T-helper 22 cell (primary cell): Measurements from ENCODE around the gene DAPK1.

Experiments used
- DNase-seq: peaks from one replicate; pipeline ENCODE4 v3.0.0-alpha.2; 2020; ENCODE audit warnings: low read depth

Gene DAPK1

DNA sequence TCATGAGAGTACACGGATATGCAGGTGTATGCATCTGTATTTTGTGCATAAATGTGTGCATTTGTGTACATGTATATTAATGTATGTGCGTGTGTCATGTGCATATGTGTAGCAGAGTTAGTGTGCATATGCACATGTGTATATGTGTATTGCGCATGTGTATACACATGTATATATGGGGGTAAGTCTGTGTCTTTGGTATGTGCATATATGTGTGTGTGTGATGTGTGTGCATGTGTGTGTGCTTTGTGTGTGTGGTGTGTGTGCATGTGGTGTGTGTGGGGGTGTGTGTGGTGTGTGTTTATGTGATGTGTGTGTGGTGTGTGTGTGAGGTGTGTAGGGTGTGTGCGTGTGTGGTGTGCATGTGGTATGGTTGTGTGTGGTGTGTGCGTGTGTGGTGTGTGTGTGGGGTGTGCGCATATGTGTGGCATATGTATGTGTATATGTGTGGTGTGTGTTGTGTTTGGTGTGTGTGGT, 215.2 kb downstream of the DAPK1 start:
- DNase-seq: no peak

DNA sequence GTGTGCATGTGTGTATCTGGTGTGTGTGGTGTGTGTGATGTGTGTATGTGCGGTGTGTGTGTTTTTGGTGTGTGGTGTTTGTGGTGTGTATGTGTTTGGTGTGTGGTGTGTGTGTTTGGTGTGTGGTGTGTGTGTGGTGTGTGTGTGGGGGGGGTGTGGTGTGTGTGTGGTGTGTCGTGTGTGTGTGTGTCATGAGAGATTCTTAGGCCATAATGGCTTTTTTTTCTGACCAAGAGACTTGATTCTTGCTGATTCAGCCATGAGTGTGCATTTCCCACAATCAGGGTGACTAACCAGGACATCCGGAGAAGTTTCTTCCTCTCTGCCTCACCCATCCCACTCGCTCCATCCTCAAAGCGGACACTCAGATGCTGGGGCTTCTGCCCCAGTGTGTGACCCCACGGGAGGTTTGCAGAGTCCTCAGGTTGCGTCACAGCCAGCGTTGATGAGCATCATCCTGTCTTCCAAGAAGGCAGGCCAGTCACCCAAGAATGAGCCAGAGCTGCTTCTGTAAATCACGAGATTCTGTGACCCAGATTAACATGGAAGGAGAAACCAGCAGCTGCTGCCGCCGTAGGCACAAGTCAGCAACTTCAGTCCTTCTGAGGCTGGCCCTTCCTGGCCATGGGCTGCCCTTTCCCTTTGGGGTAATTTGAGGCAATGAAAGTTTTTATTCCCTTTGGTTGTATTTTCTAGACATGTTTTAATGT, 215.8 kb downstream of the DAPK1 start:
- DNase-seq: peak; percentile 12

DNA sequence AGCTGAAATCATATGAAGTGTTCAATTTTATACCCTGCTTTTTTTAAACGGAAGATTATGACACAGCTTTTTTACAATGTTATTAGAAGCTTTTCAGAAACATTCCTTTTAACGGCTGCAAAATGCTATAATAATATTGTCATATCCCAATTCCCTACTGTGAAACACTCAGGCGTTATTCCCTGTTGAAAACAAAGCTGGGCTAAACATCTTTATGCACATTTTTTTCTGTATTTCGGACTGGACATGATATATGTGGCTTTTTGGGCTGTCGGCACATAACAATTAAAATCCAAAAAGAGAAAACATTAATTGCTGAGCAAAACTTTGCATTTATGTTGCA, 216.3 kb downstream of the DAPK1 start:
- DNase-seq: no peak

DNA sequence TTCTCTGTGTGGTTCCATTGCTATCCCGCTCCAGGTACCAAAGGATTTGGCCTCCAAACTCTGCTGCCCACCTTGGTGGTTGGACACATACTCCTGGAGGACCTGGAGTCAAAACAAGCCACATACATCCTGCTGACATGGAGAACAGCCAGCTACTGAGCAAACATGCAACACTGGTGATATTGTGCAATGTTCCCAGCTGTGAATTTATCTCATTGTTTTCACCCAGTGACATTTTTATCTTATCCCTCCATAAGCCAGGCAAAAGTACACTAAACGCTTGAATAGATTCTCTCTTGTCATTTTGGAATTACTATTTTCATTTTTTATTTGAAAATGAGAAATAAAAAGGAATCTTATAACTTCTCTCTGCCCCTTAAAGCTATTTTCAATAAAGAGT, 217.2 kb downstream of the DAPK1 start:
- no peak for DNase-seq

DNA sequence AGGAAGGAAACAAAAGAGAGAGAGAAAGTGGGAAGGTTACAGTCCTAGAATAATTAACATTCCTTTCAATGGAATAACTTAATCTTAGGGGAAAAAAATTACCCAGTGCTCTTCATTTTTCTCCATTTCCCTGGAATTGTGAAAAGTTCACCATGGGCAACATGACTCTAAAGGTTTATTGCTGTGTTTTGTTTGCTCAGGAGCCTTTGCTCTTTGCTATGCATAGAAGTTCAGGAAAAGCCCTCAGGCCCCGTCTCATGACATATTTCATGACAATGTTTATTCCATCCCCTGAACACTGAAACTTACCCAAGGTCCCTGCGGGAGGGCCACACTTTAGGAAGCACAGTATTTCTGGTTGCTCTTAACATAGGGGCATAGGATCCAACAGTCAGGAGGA, 218.5 kb downstream of the DAPK1 start:
- no peak for DNase-seq

DNA sequence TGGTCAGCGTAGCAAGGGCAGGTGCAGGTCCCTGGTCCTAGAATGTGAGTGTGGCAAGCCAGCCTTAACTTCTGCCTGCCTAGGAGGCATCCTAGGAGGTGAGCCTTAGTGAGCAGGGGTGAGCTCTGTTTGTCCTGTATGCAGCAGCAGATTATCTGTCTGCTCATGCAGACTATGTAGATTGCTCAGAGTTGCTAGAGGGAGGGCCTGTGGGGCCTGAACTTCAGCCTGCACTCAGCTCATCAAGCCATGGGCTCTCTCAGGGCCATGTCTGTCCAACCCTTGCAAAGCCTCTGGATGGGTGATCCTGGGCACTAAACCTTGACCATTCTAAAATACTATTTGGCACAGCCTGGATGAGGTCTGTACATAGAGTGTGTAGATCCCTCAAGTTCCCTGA, 219.8 kb downstream of the DAPK1 start:
- no peak for DNase-seq

DNA sequence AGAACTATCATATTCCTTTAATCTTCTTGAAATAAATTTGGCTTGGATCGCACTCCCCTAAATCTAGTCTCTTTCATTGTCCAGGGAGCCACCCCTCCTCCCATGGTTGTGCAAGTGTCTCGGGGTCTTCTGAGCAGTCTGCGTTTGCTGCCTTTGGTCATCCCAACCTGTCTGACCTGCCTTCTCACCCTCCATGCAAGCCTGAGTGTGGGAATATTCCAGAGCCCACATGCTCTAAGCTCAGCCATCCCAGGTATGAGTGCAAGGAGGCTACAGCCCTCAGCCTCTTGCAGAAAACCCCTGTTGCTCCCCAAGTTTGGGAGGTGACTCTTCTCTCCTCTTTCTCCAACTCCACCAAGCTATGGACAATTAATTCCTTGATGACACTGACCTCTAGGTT, 220.6 kb downstream of the DAPK1 start:
- no peak for DNase-seq

DNA sequence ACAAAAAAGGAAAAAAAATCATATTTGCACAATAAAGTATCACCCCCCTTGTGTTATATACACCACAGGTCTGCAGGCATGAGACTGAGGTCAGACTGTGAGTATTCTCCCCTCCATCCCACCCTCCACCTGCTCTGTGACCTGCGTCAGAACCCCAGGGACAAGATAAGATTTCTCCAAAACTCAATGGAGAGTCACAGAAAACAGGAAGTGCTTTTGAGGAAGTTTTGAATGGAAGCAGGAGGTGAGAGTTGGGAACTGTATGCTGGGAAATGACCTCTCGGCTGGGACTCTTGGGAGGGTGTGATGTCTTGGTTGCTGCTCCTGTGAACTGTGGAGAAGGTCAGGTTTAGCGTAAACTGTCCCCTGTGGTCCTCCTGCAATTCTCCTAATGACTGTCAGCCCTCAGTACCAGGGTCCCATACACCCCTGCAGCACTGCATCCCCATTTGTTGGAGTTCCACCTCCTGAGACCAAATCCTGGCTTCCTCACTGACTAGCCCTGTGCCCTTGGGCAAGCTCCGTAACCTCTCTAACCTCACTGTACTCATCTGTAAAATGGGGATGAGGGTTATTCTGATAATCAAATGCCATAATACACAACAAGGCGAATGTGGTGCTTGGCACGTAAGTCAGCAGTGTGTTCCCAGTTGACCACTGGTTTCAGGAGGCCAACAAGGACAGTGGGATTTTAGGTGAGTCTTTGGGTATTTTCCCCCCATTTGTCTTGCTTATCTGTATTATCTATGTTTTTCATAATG, 221.4 kb downstream of the DAPK1 start:
- DNase-seq: no peak

DNA sequence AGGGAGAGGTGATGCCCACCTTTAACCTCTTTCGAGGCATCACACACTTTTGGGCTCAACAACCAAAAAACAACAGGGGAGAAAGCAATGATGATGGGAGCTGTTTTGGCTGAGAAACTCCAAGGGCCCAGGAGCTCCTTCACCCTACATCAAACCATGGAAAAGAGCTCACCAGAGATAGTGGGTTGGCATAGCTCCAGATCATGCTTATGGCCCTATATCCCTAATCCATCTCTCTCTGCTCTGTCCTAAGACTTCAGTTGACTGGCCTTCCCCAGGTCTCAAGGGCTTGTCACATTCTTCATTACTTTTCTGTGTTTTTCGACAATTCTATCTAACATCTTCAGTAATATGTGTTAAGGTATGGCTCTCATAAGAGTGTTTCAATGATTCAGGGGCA, 222.5 kb downstream of the DAPK1 start:
- no peak for DNase-seq

DNA sequence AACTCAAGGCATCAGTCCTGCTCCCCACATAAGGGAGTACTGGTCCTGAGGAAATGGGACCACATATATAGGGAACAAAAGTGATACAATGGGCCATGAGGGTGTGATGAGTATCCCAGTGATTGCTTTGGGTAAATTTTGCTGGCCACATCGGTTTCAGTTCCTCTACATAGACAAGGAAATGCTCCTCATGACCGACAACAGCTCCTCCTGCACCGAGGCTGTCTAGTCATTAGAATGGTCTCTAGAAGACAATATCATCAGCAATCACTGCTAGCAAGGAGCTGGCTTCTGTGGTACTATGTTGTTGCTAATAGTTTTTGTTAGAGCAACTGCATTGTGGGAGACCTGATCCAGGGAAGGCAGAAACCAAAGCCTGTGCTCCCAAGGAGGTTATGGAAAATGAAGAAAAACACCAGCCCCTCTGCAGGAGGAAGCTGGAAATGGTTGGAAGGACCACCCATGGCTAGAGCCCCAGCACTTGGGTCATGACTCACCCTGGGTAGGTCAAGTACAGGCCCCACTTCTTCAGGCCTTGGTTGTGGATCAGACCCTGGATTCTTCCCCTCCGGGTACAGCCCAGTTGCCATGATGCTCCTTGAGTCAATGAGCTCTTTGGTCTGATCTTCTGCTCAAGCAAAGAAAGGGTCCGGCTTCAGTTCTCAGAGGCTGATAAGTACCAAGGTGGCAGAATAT, 224.9 kb downstream of the DAPK1 start:
- DNase-seq: no peak

DNA sequence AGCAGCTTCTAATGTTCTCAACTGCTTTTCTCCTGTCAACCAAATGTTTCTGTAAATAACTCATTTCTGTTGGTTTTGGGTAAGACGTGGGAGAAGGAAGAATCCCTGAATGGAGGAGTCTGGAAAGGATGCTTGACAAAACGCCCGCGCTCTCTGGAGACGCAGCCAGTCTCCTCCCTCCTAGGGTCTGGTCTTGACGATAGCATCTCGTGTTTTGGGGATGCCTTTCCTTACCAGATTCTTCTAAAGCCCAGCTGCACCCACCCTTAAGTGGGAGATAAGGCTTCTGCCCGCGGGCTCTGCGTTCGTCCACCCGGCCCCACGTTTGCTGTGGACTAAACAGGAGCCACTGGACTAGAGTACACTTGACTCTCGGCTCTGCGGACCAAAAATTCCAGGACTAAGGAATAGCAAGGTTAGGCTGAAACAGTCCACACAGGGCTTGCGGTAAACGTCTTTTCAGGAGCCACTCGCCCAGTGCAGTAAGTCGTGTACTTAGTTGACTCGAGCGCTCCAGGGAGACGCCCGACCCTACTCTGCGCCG, 227.8 kb downstream of the DAPK1 start:
- DNase-seq: no peak

DNA sequence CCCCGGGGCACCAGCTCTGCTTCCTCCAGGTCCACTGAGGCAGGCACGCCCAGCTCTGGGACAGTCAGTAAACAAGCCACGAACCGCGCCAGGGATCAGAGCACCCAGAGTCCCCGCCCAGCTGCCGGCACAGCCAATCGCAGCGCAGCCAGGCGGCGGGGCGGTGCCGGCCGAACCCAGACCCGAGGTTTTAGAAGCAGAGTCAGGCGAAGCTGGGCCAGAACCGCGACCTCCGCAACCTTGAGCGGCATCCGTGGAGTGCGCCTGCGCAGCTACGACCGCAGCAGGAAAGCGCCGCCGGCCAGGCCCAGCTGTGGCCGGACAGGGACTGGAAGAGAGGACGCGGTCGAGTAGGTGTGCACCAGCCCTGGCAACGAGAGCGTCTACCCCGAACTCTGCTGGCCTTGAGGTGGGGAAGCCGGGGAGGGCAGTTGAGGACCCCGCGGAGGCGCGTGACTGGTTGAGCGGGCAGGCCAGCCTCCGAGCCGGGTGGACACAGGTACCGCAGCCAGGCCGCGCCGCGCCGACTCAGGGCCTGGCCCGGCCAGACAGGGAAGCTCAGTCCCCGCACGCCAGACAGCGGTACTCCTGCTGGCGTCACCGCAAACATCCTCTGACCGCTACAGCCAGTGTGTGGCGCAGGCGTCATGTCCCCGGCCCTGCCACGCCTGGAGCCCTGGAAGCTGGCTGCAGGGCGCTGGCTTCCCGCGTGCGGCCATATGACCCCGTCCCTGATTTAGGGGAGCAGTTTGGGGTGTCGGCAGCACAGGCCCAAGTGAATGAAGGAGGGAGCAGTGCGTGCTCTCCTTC, 228.4 kb downstream of the DAPK1 start, which contains the start of gene CTSL:
TSS of gene CTSL (plus strand) at position 220 of the 810 bp plus-strand sequence. CDS start 1,485 bp downstream, outside the sequence.
- DNase-seq: peak; percentile 4

DNA sequence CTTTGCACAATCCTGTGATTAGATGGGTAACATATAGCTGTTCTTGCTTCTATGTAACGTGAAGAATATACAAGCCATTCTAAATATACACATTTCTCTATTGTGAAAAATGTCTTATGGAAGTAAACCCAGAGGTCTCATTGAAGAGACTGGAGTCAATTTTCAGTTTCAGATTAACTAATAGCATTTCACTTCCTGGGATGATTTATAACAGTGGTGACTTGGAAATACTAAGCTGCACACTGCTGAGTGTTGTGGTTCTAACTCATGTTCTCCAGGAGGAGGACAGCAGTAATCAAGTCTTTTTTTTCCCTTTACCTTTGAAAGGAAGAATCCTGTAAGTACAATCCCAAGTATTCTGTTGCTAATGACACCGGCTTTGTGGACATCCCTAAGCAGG, 231.6 kb downstream of the DAPK1 start:
- DNase-seq: no peak

DNA sequence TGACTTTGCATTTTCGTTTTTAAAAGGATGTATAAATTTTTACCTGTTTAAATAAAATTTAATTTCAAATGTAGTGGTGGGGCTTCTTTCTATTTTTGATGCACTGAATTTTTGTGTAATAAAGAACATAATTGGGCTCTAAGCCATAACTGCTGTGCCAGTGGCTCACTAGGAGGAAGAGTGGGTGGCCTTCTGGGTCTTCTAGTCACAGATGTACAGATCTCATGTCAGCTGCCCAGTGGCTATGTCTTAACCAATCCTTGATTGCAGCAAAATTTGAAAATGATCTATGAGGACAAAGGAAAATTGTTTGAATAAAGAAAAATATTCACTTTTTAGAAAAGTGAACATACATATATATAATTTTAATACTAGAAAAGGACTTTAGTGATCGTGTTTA, 233.7 kb downstream of the DAPK1 start:
- no peak for DNase-seq

DNA sequence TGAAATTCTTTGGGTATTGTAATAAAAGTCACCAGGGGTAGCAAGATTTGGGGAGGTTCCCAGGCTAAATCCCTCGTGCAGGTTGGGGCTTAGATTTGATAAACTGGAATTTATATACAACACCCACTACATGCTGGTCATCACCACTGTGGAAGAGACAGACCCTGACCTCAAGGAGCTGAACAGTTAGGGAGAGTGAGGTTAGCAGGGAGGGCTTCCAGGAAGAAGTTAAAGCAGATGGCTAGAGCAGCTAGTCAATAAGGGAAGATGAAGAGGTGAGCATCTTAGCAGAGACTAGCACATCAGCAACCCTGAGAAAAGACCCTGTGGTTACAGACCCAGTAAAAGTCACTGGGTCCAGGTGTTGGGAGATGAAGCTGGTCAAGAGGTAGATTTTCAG, 234.7 kb downstream of the DAPK1 start:
- DNase-seq: no peak

DNA sequence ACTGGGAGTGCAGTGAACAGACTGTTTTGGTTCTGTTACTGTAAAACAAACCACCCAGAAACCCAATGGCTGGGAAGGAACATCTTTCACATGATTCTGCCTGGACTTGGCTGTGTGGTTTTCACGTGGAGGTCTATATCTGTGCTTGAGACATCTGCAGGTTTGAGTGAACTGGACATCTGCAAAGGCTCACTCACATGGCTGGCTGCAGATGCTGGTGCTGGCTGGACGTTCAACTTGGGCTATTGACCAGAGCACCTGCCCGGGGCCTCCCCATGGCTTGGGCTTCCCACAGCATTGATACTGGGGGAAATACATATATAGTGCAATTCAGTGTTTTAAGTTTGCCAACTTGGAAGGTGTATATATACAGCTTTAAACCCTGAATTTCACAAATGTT, 235.1 kb downstream of the DAPK1 start:
- DNase-seq: no peak

DNA sequence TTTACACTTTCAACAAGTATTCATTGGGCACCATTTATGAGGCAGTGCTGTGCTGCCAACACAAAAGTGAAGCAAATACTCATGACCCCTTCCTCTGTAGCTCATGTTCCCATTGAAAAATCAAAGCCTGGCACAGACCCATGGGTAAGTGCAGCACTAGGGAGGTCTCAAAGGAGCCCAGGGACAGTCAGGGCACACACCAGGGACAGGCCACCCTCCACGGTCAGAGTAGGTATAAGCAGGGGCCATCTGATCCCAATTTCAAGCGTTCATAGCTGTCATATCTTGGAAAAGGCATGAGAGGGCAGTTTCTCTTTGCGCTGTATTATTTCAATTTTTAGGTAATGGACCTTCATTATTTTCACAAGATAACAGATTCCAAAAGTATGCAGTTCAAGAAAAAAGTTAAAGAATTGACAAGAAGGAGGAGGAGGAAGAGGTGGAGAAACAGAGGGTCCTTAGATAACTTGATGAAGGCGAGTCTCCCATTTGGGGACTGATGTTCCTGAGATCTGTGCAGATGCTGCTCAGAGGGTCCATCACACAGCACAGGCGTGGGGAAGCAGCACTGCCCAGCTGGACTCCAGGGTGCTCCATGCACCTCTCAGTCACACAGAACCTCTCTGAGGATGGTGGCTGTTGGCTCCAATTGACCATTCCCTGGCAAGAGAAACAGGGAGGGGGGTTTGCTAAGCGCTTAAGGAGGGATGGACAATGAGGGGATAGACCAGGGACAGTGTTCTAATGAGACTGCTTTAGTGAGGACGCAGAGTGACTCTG, 235.8 kb downstream of the DAPK1 start:
- DNase-seq: no peak

DNA sequence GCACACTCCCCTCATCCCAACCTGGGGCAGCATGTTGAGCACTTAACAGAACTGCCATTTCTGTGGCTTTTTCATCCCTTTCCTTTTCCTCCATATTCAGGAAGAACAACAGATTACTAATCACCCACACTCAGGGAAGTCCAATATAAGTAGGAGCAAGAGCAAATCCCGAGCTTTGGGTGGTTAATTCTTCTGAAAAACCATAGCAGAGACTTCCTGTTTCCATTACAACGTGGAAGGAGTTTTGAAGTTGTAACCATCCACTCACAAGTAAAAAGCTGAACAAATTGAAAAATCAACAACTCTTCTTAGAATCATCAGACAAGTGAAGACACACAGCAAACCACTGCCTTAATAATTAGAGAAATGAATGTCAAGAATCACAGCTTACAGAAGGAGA, 236.4 kb downstream of the DAPK1 start:
- DNase-seq: no peak

DNA sequence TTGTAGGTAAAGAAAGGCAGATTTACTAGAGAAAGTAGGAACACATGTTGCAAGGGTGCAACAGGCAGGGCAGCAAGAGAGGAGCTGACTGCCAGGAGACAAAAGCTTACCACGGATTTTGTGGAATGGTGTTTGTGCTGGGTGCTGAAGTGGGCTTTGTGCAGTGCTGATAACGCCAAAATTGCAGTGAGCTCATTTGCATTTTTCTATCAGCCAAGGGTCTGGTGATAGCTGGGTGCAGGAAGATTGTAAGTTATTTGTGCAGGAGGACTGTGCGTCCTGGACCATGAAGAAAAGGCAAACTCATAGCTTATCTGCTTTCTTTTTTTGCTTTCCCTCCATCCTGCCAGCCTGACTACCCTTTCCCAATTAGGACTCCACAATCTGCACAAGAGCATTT, 241.9 kb downstream of the DAPK1 start:
- no peak for DNase-seq

DNA sequence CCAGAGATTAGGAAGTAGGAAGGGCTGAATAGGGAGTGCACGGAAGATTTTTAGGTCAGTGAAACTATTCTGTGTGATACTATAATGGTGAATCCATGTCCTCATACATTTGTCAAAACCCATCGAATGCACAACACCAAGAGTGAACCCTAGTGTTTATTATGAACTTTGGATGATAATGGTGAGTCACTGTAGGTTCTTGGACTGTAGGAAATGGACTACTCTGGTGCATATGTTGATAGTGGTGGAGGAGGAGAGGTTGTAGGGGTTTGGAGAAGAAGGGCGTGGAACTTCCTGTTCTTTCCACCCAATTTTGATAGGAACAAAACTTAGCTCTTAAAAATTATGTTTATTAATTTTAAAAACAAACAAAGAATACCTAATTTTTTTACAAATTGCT, 242.5 kb downstream of the DAPK1 start:
- DNase-seq: no peak

DNA sequence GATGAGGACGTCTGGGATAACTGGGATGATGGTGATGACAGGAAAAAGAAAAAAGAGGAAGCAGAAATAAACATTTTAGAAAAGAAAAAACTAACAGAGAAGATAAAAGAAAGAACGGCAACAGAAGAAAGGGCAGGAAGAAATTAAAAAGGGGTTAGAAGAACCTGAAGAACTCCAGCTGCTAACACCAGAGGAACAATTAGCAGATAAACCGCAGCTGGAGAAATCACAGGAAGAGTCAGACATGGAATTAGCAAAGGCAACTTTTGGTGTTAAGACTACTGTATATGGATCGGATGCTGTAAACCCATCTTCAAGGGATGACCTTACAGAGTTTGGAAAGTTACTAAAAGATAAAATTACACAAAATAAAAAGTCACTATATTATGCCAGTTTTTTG, 243.7 kb downstream of the DAPK1 start:
- DNase-seq: no peak
